ENCODE measurements around the gene DNTT. TPM values are rescaled to one million over a fixed set of nuclear protein-coding genes. Genes with fewer than 3 reads are reported as not detected.

Gene DNTT
- total RNA-seq, 2 donors from 2014 or later = not detected

- intact Hi-C loops (cut with DNase I) = no loop called here
These were observed 31.6 kb upstream of the DNTT start for GRCh38 chr10:96272316-96273280.

DNA sequence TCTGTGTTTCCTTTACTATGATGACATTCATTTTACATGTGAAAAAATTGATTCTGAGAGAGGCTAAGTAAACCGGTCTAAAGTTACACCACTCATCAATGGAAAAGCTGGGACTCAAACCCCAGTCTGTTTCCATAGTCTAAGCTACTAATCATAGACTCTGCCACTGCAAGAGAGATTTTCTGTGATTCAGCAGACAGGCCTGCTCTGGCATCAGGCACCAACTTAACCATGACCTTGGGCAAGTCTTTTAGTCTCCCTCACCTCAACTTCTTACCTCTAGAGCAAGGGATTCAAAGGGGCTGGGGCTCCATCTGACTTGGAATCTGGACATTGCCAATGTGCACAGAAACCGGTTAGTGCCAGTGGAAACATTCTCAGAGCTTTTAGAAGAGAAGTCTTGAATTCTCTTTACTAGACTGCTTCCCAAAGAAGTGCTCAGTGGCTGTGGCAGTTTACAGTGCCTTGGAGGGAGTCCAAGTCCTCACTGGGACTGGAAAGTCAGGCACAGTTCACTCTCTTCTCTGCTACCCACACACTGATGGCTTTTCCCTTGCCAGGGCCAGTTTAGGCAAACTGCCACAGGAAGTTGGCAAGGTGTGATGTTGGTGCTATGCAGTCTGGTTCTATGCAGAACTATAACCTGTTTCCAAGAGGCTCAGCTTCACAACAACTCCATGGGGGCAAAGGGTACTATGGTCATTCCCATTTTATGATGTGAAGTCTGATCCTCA, 28.4 kb upstream of the DNTT start:
- intact Hi-C loops (cut with DNase I) = no loop called here
- DNase-seq (ENCODE audit: low spot score) = no peak

More at GRCh38 chr10:96272316-96273280, 31.6 kb upstream of the DNTT start:
- no peak for DNase-seq (ENCODE audit: low spot score)

GRCh38 chr10:96276426-96276825, 27.8 kb upstream of the DNTT start:
- intact Hi-C loops (cut with DNase I) = no loop called here
- no peak for DNase-seq (ENCODE audit: low spot score)

- intact Hi-C loops (cut with DNase I) = no loop called here
- no peak for DNase-seq (ENCODE audit: low spot score)
These were observed 27.4 kb upstream of the DNTT start for GRCh38 chr10:96276831-96277230.

GRCh38 chr10:96279191-96279641, 25.0 kb upstream of the DNTT start:
- intact Hi-C loops (cut with DNase I) = no loop called here

DNA sequence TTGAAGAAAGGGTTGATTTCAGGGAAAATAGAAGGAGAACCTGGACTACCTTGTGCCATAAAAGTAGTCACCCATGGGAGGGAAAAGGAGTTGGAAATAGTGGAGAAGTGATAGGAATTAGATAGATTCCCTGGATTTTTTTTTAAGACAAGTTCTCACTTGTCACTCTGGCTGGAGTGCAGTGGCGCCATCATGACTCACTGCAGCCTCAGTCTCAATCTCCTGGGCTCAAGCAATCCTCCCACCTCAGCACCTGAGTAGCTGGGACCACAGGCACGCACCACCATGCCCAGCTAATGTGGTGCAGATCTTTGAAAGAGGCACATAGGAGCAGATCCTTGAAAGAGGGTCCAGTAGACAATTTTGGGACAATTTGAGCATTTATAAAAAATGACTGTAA, 23.4 kb upstream of the DNTT start:
- no peak for DNase-seq (ENCODE audit: low spot score)
- intact Hi-C loops (cut with DNase I) = no loop called here

More at GRCh38 chr10:96279191-96279641, 25.0 kb upstream of the DNTT start:
- DNase-seq (ENCODE audit: low spot score) = no peak

DNA sequence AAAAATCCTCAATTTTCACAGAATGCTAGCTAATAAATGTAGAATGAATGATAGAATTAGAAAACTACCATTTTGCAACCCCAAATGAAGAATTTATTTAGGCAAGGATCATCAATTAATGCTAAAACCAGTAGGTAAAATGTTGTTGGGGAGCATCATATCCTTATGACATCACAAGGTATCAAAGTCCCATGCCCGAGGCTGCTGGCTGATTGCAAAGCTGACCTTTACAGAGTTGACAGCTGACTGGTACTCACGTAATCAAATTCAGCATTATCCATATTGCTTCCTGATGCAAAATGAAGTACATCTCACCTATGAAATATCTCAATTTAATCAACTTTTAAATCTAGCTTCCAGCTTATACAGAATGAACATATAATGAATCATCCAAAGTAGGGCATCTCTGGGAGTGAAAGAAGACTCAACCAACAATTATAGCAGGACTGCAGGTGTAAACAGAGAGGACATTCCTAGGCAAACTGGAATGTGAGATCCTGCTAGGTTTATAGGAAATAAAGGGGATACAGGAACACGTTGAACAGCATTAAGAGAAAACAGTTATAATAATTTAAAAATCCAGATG, 22.7 kb upstream of the DNTT start:
- intact Hi-C loops (cut with DNase I) = no loop called here
- DNase-seq (ENCODE audit: low spot score) = no peak

GRCh38 chr10:96283351-96283750, 20.9 kb upstream of the DNTT start:
- no peak for DNase-seq (ENCODE audit: low spot score)
- intact Hi-C loops (cut with DNase I) = no loop called here

DNA sequence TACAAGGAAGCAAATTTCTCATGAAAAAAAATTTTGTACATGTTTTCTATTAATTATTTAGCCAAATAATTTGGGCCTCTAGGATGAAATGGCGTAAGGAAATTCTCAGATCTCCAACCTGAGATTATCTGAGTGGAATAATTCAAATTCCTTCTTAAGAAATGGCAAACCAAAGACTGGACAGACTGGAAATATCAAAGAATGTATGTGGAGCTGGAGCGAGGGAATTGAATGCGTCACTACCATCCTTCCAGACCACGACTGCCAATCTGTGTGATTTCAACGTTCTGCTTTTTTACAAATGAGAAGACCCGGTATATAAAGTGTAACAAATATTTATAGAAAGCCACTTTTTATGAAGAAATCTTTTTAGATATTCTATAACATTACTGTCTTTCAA, 20.5 kb upstream of the DNTT start:
- no peak for DNase-seq (ENCODE audit: low spot score)
- intact Hi-C loops (cut with DNase I) = no loop called here

GRCh38 chr10:96285331-96285752, 18.9 kb upstream of the DNTT start:
- intact Hi-C loops (cut with DNase I) = loop anchor here in 1 of 2 donors (5.0 kb wide), 1 partner anchor 1278 kb away; no protein-coding TSS in a partner anchor
- no peak for DNase-seq (ENCODE audit: low spot score)

- intact Hi-C loops (cut with DNase I) = loop anchor here in 1 of 2 donors (5.0 kb wide), 1 partner anchor 1280 kb away; no protein-coding TSS in a partner anchor
These were observed 16.7 kb upstream of the DNTT start for GRCh38 chr10:96287392-96288105.

GRCh38 chr10:96288151-96288621, 16.0 kb upstream of the DNTT start:
- intact Hi-C loops (cut with DNase I) = loop anchor here in 1 of 2 donors (5.0 kb wide), 1 partner anchor 1281 kb away; no protein-coding TSS in a partner anchor
- DNase-seq (ENCODE audit: low spot score) = no peak

More at GRCh38 chr10:96287392-96288105, 16.7 kb upstream of the DNTT start:
- no peak for DNase-seq (ENCODE audit: low spot score)

DNA sequence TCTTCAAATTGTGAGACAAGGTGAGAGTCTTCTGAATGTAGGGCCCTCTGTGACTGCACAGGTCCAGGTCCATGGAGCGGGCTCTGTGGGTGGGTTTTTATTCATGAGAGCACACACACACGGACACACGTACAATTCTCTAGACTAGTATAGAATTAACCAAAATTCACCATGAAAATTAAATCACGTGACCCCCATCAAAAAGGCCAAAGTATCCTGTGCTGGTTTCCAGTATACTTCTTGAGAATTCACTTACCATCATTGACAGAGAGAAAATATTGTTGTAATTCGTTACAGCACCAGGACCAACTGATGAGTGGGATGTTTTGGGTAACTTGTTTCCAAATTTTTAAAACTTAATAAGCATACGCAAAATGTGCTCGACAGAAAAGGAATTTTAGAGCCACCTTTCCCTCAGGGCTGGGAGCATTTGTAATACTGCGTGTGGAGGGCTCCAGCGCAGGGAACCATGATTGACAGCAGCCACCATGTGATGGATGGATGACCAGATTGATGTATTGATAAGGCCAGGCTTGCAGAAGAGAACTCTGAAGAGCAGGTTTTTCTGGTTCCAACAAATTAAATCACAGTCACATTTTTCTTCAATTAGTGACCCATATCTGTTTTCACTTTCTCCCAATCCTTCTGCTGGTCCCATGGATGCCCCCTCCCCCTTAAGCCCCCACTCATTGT, 14.9 kb upstream of the DNTT start:
- intact Hi-C loops (cut with DNase I) = loop anchor here in 1 of 2 donors (5.0 kb wide), 1 partner anchor 1282 kb away; no protein-coding TSS in a partner anchor
- DNase-seq (ENCODE audit: low spot score) = no peak

DNA sequence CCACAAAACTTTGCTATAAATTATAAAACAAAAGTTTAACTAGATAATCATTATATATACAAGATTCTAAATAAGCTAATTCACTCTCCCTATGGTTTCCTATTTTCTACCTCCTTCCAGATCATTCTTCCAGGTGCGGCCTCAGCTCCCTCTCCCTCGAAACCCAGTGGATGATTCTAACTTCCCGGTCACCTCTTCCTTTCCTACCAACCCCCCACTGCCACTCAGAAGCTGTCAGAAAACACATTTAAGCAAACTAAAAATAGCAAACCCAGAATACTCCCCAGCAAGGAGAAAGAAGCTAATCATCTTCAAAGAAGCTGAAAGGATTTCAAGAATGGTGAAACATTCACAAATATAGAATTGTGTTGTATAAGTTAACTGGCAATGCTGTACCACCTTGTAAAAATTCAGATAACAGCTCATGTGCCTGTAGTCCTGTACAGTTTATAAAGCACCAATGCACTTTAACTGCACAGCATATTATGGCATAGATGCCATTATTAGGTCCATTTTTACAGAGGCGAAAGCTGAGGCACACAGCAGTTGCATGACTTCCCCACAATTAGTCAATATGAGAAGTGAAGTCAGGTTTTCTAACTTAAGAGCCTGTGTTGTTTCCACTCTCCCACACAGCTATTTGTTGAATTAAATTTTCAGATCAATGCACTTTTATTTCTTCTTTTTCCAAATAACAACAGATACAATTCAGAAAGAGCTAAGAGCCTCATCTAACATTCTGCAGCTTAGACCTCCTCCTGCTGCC, 13.7 kb upstream of the DNTT start:
- intact Hi-C loops (cut with DNase I) = loop anchor here (5.0 kb wide), 2 partner anchors 58 to 63 kb away; no protein-coding TSS in a partner anchor
- DNase-seq (ENCODE audit: low spot score) = no peak

DNA sequence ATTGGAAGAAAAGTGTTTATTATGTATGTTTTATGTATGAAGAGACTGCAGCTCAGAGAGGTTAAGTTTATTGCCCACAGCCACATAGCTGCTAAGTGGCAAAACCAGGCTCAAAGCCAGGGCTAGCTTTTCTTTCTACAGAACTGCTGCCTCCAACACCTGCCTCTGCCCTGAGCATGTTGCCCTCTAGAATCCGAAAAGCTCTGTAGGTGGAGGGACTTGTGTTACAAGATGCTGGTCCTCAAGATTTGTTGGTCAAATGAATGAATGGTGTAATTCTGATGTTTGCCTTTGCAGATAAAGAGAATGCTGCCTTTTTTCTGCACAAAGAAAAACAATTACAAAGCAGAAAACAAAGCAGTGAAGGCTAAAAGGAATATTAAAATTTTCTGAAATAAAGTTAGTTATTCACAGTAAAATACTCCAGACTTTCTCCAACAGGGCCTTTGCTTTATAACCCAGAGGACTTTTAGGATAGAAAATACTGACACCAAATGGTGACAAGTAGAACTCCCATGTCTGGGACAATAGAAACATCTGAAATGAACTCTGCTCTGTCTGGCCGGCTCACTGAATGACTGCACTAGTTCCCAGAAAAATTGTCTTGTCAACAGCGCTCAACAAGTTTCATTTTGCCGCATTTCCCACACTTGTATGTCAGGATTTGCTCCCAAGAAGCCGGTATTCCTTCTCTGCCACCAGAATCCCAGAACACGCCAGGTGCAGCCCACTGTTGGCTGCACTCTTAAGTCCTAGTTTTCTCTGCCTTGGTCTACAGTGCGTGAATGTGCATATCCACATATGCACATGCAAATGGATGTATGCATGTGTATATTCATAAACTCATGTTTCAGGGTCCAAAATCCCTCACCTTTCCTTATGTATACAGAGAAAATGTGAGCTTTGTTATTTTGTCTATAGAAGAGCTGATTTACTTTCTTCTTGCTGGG, 11.0 kb upstream of the DNTT start:
- intact Hi-C loops (cut with DNase I) = loop anchor here (5.0 kb wide), 2 partner anchors 61 to 66 kb away; no protein-coding TSS in a partner anchor
- DNase-seq (ENCODE audit: low spot score) = no peak

GRCh38 chr10:96295475-96295874, 8.8 kb upstream of the DNTT start:
- intact Hi-C loops (cut with DNase I) = no loop called here
- no peak for DNase-seq (ENCODE audit: low spot score)
